SKM-1 treated with dmso at 0.1 percent for 144 hours (cell line): ENCODE measurements around the gene SSR4.
"Not testable (repeated sequence)": the region's sequence is repeated elsewhere in the genome, so short reads cannot be mapped to it uniquely, and the experiment has no call there.

Experiments used
- DNase-seq: peaks from one replicate; lab custom pipeline; 2025; ENCODE audit not compliant: unreplicated experiment; lab: John Stamatoyannopoulos, UW

Gene SSR4

DNA sequence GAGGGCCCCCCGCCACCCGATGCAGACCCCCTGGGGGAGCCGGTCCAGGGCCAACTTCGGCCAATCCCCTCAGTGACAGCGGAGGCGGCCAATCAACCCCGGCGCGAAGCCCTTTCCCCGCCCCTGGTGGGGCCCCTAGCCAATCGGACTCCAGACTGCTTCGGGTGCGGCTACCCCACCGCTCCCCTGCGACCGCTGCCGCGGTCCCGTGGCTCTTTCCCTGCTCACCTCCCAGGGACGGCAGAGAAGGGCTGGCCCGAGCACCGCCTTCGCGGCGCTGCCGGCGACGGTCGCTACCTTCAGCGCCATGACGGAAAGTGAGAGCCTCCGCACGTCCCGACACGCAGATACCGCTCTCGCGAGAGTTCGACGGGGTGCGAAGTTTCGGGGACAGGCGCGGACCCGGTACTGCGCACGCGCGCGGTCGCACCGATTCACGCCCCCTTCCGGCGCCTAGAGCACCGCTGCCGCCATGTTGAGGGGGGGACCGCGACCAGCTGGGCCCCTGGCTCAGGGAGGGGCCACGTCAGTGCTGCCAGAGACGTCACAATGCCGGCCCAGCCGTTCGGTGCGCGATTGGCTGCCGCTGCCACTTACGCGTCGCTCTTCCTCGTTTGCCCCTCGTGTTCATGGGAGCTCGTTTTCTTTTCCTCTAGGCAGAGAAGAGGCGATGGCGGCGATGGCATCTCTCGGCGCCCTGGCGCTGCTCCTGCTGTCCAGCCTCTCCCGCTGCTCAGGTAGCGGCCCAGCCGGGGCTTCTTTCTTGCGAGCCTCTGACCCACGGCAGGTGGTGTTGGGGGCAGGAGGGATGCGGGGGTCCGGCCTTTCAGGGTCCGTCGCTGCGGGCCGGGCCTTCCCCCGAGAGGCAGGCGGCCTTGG is at the start of gene SSR4, which contains the start of gene IDH3G:
SSR4 (plus strand) TSS at position 651 of the 879 bp plus-strand sequence; CDS start at position 671, 20 bp downstream.
IDH3G (minus strand) TSS at position 358 of the 879 bp plus-strand sequence; CDS start at position 309, 49 bp downstream.
- DNase-seq: peak; percentile 87

DNA sequence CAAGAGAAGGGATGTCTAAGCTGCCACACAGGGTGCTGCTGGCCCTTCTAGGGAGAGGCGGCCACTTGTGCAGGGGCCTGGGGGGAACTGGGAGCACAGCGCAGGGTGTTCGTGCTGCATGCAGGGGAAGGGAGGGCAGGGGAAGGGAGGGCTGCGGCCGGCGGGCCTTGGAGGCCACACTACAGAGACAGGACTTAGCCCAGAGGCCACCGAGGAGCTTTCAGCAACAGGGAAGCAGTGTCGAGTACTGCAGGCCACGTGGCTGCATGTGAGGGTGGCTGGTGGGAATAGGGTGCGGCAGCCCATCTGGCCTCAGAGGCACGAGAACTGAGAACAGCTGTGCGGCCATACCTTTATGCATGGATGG is 49.4 kb upstream of the SSR4 start:
- DNase-seq: not testable (repeated sequence)

DNA sequence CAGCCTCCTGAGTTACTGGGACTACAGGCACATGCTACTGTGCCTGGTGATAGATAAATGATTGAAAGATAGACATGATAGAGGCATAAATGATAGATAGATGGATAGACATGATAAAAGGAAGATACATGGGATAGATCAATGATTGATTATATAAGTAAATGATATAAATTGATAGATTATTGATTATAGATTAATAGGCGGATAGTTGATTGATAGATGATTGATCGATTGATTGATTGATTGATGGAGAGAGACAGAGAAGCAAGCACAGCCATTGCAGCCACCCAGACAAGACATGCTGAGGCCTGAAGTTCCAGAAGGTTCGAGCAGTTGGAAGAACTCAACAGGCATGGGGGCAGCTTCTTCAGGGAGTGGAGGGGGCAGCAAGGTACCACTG is 48.1 kb upstream of the SSR4 start:
- DNase-seq: no peak

DNA sequence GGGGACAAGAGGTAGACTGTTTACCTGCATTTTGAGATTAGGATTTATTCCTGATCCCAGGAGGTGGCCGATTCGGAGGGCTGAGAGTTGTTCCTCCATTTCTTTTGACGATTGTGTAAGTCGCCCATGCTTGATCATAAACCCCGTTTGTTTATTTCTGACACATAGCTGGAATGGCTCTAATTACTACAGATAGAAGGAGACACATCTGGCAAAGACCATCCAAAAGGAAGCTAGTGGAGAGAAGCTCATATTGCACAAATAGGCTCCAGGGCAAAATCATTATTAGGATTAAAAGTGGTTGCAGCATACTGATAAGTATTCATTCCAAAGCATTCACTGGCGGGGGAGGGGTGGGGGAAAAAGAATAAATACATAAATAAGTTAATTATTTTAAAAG is 47.5 kb upstream of the SSR4 start:
- DNase-seq: not testable (repeated sequence)

DNA sequence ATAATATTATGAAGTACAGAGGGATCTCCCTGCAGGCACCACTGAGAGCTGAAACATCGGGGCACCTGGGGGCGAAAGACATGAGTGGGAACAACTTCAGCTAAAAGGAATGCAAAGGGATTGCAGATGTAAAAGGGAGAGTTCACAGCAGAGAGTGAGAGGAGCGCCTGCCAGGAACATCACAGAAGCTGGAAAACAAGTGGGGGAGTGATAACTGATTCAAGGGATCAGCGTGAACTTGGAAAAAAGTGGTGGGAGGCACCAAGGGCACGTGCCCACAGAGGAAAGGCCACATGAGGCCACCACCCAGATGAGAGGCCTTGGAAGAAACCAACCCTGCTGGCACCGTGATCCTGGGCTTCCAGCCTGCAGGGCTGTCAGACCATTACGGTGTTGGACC is 45.5 kb upstream of the SSR4 start:
- not testable (repeated sequence) for DNase-seq

DNA sequence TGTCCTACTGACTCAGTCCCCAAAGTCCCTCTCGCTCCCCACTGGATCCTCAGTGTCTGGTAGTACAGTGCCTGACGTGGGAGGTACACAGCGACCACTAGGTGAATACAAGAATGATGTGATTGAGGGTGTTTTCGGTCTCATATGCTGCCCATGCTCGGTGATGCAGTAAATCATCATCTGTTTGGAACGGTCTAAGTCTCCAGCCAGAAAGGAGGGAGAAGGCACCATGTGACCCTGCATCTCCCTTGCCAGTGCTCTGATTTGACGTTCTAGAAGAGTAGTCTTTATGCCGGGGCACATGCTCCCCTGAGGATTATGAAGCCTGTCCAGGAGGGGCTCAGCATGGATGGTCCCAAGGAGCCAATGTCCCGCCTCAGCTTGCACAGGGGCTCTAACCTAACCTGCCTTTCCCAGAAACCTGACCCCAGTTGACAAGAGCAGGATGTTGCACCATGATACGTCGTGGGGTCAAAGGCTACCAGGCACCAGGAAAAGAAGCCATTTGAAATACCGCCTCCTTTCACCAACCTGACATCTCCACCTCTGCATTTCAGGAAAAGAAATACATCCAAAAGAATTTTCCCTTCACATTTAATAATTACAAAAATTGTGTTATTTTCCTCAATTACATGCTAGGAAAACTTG is 44.2 kb upstream of the SSR4 start:
- DNase-seq: no peak

DNA sequence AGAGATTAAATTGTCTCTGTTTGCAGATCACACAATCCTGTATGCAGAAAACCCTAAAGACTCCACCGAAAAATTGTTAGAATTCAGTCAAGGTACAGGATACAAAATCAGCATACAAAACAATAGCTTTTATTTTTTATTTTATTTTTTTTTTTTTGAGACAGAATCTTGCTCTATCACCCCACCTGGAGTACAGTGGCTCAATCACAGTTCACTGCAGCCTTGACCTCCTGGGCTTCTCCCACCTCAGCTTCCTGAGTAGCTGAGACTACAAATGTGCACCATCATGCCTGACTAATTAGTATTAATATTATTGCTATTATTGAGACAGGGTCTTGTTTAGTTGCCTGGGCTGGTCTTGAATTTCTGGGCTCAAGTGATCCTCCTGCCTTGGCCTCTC is 39.3 kb upstream of the SSR4 start:
- DNase-seq: no peak

DNA sequence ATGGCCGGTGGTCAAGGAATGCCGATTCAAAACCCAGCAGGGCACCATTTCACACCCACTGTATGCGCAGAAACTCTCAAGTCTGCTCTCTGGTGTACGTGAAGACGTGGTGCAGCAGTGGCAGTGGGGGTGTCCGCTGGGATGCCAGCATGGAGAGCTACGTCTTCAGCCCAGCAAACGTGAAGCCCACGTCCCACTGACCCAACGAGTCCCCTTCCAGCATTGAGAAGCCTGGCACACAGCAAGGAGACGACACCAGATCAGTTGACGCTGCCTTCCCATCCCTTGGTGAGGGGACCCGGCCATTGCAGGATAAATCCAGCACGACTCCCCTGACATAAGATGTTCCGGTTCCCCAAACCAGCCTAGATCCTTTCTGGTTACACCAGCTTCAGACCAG is 32.6 kb upstream of the SSR4 start:
- no peak for DNase-seq

DNA sequence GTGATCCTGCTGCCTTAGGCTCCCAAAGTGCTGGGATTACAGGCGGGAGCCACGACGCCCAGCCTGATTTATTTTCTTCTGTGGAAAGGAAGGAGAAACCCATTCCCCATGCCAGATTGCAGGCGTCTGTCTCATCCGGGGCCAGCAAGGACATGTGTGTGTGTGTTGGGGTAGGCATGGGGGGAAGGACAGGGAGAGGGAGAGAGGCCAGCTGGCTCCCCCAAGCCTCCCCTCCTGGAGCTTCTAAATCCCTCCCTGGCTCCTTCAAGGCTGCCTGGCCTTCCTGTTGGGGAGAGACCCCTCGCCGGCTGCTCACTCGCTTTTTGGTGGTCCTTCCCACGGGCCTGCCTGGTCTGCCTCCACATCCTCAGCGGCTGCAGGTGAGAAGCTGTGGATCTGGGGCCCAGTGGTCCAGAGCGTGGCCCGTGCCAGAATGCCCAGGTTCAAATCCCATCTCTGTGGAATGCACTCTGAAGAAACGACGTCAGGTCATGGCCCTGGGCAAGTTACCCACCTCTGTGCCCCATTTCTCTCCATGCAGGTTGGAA is 31.8 kb upstream of the SSR4 start:
- no peak for DNase-seq

DNA sequence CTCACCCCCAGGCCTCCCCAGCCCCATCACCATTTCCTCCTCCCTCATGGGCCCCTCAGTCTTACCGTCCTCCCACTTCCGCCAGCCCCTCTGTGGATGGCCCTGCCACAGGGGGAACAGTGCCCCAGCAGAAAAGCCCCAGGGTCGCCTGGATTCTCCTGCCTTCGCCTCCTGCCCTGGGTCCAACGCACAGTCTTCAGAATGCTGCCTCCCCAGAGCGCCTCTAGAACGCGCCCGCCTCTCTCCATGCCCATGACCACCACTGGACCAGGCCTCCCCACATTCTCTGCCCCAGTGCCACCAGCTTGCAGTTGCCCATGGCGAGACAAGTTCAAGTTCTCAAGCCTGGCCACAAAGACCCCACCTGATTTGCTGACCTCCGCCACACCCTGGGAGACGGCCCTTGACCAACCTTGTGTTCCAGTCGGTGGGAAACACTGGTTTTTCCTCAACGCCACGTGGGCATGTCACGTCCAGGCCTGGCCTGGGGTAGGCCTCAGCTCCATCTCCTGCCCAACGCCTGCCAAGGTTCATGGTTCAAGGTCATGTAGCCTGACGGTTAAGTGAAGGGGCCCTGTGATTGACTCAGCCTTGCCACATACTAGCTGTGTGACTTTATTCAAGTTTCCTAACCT is 31.1 kb upstream of the SSR4 start:
- no peak for DNase-seq

DNA sequence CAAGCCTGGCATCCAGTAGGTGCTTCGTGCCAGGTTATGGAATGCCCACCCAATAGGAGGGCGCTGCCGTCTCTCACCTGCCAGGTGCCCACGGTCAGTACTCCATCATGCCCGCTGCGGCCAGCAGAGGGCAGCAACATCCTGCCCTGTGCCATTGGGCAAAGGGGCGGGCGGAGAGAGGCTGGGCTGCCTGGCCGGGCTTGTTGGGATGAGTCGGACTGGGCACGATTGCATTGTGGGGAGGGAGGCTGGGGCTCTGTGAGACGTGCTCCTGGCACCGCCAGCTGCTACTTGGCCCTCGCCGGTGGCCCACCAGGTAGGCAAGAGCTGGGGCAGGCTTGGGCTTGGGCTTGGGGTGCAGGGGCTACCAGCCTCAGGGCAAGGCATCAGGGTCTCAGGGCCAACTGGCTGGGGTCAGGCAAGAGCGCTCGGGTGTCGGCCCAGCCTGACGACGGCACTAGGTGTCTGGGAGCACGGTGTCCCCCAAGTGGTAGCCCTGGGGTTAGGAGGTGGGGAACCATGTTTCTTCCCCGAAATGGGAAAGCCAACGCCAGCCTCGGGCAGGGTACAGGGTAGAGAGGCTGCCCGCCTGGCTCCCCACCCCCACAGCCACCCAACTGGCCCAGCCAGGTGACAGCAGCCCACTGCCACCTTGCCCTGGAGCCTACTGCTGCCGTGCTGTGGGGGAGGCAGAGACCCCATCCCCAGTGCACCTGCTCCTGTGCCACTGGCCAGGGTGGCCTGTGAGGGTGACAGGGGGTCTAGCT is 30.3 kb upstream of the SSR4 start, which contains the start of gene PLXNB3:
PLXNB3 (plus strand) TSS at position 261 of the 767 bp plus-strand sequence. CDS start 1,287 bp downstream, outside the sequence.
- DNase-seq: peak; percentile 36

DNA sequence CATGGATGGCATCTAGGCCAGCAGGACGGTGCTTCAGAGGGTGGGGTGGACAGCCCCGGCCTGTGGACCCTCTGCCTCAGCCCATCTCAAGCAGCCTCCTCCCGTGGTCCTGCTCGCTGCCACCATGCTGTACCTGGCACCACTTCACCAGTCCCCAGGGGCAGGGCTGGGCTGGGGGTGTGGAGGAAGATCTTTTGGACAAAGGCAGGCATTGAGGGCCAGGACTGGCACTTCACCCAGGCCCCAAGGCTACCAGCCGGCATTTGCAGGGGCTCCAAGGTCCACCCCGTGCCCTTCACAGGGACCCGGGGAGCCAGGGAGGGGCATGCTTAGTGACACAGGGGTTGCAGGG is 29.7 kb upstream of the SSR4 start:
- DNase-seq: no peak

DNA sequence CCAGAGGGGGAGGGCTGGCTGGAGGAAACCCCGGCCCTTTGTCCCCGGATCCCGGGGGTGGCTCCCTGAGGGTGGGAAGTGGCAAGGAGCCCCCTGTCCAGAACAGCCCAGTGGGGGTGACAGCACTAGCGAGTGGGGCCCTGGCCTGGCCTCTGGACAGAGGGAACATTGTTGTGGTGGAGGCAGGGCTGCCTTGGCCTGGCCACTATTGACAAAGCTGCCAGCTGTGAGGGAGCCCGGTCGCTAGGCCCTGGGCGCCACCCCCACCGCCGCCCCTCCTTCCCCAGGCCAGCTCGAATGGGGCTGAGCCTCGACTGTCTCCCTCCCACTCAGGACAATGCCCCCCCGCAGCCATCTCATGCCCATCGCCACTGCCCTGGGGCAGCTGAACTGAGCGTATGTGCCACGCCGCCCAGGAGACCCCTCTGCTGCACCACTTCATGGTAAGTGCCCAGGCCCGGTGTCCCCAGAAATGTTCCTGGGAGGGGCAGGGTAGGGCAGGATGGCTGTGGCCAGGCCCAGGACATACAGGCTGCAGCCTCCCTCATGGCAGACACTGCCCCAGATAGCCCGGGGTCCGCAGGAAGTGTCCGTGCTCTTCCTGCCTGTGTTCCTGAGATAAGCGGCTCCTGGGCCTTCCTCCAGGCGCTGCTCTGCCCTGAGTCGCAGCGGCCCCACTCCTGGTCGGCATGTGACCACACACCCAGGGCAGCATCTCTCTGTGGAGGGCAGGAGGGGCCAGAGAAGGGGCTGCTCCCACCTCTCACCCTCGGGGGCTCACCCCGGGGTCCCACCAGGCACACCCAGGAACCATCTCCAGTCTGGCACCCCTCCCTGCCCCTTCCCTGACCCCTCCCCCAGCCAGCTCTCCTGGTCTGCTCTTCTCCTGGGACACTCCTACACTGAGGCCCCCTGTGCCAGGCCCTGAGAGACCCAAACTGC is 29.1 kb upstream of the SSR4 start:
- no peak for DNase-seq

DNA sequence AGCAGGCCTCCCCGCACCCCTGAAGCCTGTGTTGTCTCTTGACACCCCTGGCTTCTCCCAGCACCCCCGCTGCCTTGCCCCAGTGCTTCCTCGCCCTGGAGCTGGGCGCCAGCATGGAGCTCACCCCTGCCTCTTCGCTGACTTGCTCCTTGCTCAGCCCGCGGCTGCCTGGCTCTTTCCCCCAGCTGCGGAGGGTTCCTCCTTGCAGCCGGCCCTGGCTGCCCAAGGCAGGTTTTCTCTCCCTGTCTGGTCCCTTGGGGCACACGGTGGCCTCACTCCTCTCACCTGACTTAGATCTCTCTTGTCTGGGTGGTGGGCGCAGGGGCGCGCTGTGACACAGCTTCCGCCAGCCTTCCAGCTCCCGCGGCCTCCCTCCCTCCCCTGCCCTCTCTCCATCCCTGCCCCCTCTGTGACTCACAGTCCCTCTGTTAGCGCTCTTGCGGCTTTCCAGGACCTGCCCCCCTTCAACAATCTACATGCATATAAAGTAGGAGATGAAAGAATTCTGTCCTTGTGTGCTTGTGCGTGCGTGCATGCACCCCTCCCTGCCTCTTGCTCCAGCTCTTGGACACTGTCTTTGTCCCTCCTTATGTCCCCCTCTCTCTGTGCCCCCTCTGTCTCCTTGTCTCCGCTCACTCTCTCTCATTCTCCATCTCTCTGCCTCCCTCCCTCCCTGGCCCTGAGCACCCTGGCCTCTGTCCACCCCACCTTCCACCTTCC is 28.2 kb upstream of the SSR4 start:
- no peak for DNase-seq

DNA sequence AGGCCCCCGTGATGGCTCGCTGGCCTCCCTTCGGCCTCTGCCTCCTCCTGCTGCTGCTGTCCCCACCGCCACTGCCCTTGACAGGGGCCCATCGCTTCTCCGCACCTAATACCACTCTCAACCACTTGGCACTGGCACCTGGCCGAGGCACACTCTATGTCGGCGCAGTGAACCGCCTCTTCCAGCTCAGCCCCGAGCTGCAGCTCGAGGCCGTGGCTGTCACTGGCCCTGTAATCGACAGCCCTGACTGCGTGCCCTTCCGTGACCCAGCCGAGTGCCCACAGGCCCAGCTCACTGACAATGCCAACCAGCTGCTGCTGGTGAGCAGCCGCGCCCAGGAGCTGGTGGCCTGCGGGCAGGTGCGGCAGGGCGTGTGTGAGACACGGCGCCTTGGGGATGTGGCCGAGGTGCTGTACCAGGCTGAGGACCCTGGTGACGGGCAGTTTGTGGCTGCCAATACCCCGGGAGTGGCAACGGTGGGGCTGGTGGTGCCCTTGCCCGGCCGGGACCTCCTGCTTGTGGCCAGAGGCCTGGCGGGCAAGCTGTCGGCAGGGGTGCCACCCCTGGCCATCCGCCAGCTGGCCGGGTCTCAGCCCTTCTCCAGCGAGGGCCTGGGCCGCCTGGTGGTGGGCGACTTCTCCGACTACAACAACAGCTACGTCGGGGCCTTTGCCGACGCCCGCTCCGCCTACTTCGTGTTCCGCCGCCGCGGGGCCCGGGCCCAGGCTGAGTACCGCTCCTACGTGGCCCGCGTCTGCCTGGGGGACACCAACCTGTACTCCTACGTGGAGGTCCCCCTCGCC is 27.4 kb upstream of the SSR4 start:
- no peak for DNase-seq

DNA sequence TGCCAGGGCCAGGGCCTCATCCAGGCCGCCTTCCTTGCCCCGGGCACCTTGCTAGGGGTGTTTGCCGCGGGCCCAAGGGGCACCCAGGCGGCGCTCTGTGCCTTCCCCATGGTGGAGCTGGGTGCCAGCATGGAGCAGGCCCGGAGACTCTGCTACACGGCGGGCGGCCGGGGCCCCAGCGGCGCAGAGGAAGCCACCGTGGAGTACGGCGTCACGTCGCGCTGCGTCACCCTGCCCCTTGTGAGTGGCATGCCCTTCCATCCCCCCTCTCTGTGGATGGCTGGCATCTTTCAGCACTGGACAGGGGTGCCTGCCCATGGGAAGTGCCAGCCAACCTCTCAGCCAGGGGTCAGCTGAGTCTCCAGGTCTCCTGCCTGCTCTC is 26.8 kb upstream of the SSR4 start:
- DNase-seq: no peak

DNA sequence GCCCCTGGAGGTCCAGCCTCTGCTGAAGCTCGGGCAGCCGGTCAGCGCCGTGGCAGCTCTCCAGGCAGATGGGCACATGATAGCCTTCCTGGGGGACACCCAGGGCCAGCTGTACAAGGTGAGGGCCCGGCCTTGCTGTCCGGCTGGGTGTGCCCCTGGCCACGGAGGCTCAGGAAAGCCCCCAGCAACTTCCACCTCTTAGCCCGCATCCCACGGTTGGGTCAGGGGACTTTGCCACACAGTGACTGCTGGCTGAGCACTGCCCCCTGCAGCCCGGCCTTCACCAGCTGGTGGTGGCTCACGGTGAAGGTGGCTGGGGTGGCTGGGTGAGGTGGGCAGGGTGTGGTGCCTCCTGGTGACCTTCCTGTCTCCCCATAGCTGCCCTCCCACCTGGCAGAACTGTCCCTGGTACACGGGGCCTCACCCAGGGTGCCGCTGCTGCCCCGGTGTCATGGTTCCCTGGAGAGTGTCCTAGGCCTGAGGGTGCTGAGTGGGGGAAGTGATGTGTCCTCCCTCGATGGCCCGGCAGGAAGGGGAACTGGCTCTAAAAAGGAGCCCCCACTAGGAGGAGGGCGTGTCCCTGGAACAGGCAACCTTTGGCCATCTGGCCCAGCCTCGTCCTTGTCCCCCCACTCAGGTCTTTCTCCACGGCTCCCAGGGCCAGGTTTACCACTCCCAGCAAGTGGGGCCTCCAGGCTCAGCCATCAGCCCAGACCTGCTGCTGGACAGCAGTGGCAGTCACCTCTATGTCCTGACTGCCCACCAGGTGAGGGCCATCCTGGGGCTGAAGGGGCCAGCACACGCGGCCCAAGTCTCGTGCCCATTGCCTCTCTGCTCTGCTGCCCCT is 25.9 kb upstream of the SSR4 start:
- no peak for DNase-seq
